Measurements from ENCODE around the gene INTS1. TPM values are rescaled to one million over a fixed set of nuclear protein-coding genes. Genes with fewer than 3 reads are reported as not detected.

INTS1 gene
- total RNA-seq, 2 donors from 2014 or later = 61.0 to 141 TPM

GRCh38 chr7:1464694-1465093 lies 39.5 kb downstream of the INTS1 start:
- intact Hi-C loops (cut with DNase I) = no loop called here
- H3K27me3 ChIP-seq = no peaks in the 10 kb centered on the region
- no peaks in the 10 kb centered on the region for H3K9me3 ChIP-seq
- H3K27ac ChIP-seq = no peak overlapping the region
- no peak overlapping the region for H3K9ac ChIP-seq (ENCODE audit: low read depth in 2 of 2, low read length in 2 of 2)
- no peaks in the 10 kb centered on the region for H3K36me3 ChIP-seq
- H3K4me3 ChIP-seq = no peak overlapping the region
- no peak for DNase-seq
- no peak for TF ChIP-seq CTCF (IDR thresholded peaks at IDR 0.05)
- peaks cover 33% of the 10 kb centered on the region for H3K4me1 ChIP-seq

DNA sequence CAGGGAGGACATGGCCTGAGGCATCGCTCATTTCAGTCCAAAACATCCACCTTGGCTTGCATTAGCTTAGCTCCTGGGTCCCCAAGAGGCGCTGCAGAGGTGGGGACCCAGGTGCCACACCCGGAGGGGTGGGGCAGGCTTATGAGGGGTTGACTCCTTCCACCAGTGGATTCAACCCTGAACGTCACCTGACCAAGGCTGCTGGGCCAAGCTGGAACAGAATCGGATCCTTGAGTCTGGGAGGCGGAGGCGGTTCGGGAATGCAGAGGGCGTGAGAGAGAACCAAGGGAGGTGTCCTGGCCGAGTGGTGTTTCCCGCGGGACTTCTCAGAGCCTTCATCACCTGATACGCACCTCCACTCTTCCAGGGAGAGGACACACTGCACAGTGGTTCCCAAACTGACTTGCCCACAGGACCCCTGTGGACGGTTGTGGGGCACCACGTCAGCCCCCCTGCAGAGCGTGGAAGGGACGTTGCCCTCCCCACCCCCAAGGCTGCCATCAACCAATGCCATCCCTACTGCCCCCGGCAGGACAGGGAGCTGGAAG lies 40.4 kb downstream of the INTS1 start:
- DNase-seq = peak; percentile 46
- no peaks in the 10 kb centered on the region for H3K36me3 ChIP-seq
- no peak overlapping the region for H3K4me3 ChIP-seq
- H3K9ac ChIP-seq (ENCODE audit: low read depth in 2 of 2, low read length in 2 of 2) = peak overlapping the region in 1 of 2 donors; percentile 43
- peaks cover 33% of the 10 kb centered on the region for H3K4me1 ChIP-seq
- intact Hi-C loops (cut with DNase I) = no loop called here
- H3K27ac ChIP-seq = peak overlapping the region; percentile 96
- TF ChIP-seq CTCF (IDR thresholded peaks at IDR 0.05) = no peak
- H3K27me3 ChIP-seq = no peaks in the 10 kb centered on the region
- no peaks in the 10 kb centered on the region for H3K9me3 ChIP-seq

GRCh38 chr7:1461646-1462375 lies 42.4 kb downstream of the INTS1 start:
- H3K4me3 ChIP-seq = no peak overlapping the region
- peak overlapping the region; percentile 75 to 90 for H3K9ac ChIP-seq (ENCODE audit: low read depth in 2 of 2, low read length in 2 of 2)
- H3K9me3 ChIP-seq = no peaks in the 10 kb centered on the region
- H3K36me3 ChIP-seq = no peaks in the 10 kb centered on the region
- TF ChIP-seq CTCF (IDR thresholded peaks at IDR 0.05) = no peak
- H3K27ac ChIP-seq = peak overlapping the region; percentile 96
- peaks cover 33% of the 10 kb centered on the region for H3K4me1 ChIP-seq
- H3K27me3 ChIP-seq = no peaks in the 10 kb centered on the region
- no peak for DNase-seq
- intact Hi-C loops (cut with DNase I) = no loop called here

- Histone ChIP-seq H3K27ac (peak overlapping the region; percentile 96), H3K27me3 (no peaks in the 10 kb centered on the region), H3K9me3 (no peaks in the 10 kb centered on the region), H3K4me3 (peak overlapping the region; percentile 31), H3K9ac (ENCODE audit: low read depth in 2 of 2, low read length in 2 of 2) (peak overlapping the region; percentile 75 to 90), H3K36me3 (no peaks in the 10 kb centered on the region), H3K4me1 (peaks cover 32% of the 10 kb centered on the region)
- intact Hi-C loops (cut with DNase I) = no loop called here
- DNase-seq = peak; percentile 90
- TF ChIP-seq CTCF (IDR thresholded peaks at IDR 0.05) = no peak
These were observed 43.2 kb downstream of the INTS1 start for GRCh38 chr7:1460821-1461645.

- H3K9me3 ChIP-seq = no peaks in the 10 kb centered on the region
- intact Hi-C loops (cut with DNase I) = no loop called here
- H3K4me3 ChIP-seq = peak overlapping the region; percentile 31
- no peaks in the 10 kb centered on the region for H3K27me3 ChIP-seq
- peaks cover 32% of the 10 kb centered on the region for H3K4me1 ChIP-seq
- H3K9ac ChIP-seq (ENCODE audit: low read depth in 2 of 2, low read length in 2 of 2) = peak overlapping the region; percentile 75 to 90
- no peak for TF ChIP-seq CTCF (IDR thresholded peaks at IDR 0.05)
- no peak for DNase-seq
- H3K27ac ChIP-seq = peak overlapping the region; percentile 96
- no peaks in the 10 kb centered on the region for H3K36me3 ChIP-seq
These were observed 44.0 kb downstream of the INTS1 start for GRCh38 chr7:1459920-1460820.
